Measurements from ENCODE around the gene FLT3.

FLT3 gene

DNA sequence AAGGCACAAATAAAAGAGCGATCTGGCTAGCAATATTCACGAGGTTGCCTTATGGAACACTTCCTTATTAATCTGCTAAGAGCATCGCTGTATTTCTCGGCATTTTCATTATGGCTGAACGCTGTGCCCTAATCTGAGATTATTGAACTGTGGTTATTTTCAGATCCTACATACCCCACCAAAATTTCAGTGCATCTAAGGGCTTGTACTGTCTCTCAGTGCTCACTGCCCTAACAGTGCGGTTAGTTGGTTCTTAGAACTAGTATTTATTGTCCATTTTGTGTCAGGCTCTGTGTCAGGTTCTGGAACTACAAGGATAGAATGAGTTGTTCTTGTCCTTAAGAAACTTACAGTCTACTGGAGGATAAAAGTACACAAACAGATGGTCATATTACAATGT, 51.6 kb downstream of the FLT3 start:
- DNase-seq (ENCODE audit: low read depth in 1 of 2, low spot score in 1 of 2), result no peak
- H3K27ac ChIP-seq (replicated peaks), result no peak overlapping the region
- TF ChIP-seq GABPA (IDR thresholded peaks at IDR 0.05; ENCODE audit: low read depth) (no peak), POLR2AphosphoS5 (IDR thresholded peaks at IDR 0.05; ENCODE audit: low read depth) (no peak), SPI1 (IDR thresholded peaks at IDR 0.05; ENCODE audit: borderline replicate concordance, low read depth) (no peak)
- TF ChIP-seq, protein P1, sequence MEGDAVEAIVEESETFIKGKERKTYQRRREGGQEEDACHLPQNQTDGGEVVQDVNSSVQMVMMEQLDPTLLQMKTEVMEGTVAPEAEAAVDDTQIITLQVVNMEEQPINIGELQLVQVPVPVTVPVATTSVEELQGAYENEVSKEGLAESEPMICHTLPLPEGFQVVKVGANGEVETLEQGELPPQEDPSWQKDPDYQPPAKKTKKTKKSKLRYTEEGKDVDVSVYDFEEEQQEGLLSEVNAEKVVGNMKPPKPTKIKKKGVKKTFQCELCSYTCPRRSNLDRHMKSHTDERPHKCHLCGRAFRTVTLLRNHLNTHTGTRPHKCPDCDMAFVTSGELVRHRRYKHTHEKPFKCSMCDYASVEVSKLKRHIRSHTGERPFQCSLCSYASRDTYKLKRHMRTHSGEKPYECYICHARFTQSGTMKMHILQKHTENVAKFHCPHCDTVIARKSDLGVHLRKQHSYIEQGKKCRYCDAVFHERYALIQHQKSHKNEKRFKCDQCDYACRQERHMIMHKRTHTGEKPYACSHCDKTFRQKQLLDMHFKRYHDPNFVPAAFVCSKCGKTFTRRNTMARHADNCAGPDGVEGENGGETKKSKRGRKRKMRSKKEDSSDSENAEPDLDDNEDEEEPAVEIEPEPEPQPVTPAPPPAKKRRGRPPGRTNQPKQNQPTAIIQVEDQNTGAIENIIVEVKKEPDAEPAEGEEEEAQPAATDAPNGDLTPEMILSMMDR (IDR thresholded peaks at IDR 0.05; ENCODE audit: insufficient read depth, low read length), result no peak
- TF ChIP-seq, protein P2, sequence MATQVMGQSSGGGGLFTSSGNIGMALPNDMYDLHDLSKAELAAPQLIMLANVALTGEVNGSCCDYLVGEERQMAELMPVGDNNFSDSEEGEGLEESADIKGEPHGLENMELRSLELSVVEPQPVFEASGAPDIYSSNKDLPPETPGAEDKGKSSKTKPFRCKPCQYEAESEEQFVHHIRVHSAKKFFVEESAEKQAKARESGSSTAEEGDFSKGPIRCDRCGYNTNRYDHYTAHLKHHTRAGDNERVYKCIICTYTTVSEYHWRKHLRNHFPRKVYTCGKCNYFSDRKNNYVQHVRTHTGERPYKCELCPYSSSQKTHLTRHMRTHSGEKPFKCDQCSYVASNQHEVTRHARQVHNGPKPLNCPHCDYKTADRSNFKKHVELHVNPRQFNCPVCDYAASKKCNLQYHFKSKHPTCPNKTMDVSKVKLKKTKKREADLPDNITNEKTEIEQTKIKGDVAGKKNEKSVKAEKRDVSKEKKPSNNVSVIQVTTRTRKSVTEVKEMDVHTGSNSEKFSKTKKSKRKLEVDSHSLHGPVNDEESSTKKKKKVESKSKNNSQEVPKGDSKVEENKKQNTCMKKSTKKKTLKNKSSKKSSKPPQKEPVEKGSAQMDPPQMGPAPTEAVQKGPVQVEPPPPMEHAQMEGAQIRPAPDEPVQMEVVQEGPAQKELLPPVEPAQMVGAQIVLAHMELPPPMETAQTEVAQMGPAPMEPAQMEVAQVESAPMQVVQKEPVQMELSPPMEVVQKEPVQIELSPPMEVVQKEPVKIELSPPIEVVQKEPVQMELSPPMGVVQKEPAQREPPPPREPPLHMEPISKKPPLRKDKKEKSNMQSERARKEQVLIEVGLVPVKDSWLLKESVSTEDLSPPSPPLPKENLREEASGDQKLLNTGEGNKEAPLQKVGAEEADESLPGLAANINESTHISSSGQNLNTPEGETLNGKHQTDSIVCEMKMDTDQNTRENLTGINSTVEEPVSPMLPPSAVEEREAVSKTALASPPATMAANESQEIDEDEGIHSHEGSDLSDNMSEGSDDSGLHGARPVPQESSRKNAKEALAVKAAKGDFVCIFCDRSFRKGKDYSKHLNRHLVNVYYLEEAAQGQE (IDR thresholded peaks at IDR 0.05; ENCODE audit: insufficient replicate concordance, low read depth), result no peak
- no peaks in the 10 kb centered on the region for H3K27me3 ChIP-seq (ENCODE audit: insufficient read depth, poor library complexity, severe bottlenecking)
- H3K4me3 ChIP-seq (replicated peaks; ENCODE audit: insufficient read depth, low read length), result no peak overlapping the region

DNA sequence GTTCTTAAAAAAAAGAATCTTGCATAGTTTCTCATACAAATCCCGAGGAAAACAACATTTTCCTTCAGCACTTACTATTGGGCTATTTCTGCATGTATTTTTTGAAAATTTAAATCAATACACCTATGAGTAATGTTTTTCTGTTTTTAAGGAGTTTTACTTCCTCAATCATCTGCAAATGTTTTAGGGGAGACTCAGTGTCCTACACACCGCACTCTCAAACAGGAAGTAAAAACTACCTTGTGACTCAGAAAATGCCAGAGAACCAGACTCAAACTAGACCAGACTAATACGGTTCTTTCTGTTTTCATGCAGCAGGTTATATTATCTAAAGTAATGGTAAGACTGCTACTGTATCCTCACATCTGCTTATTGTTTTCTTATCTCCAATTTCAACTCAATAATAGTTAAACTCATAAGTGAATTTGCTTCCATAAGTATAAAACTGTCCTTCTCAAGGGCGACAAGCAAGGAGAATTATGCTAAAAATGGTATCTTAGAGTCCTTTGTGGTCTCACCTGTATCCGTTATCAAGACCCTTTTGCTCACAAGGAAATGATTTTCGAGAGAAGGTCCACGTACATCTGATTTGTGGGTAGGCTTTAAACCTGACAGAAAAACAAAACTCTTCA, 52.5 kb downstream of the FLT3 start:
- peak; percentile 67 to 78 for DNase-seq (ENCODE audit: low read depth in 1 of 2, low spot score in 1 of 2)
- peak overlapping the region; percentile 68 for H3K27ac ChIP-seq (replicated peaks)
- H3K4me3 ChIP-seq (replicated peaks; ENCODE audit: insufficient read depth, low read length), result no peak overlapping the region
- no peak for TF ChIP-seq SPI1 (IDR thresholded peaks at IDR 0.05; ENCODE audit: borderline replicate concordance, low read depth)
- no peak for TF ChIP-seq POLR2AphosphoS5 (IDR thresholded peaks at IDR 0.05; ENCODE audit: low read depth)
- TF ChIP-seq, protein P2 (IDR thresholded peaks at IDR 0.05; ENCODE audit: insufficient replicate concordance, low read depth), result no peak
- no peak for TF ChIP-seq GABPA (IDR thresholded peaks at IDR 0.05; ENCODE audit: low read depth)
- TF ChIP-seq, protein P1 (IDR thresholded peaks at IDR 0.05; ENCODE audit: insufficient read depth, low read length), result no peak
- no peaks in the 10 kb centered on the region for H3K27me3 ChIP-seq (ENCODE audit: insufficient read depth, poor library complexity, severe bottlenecking)

DNA sequence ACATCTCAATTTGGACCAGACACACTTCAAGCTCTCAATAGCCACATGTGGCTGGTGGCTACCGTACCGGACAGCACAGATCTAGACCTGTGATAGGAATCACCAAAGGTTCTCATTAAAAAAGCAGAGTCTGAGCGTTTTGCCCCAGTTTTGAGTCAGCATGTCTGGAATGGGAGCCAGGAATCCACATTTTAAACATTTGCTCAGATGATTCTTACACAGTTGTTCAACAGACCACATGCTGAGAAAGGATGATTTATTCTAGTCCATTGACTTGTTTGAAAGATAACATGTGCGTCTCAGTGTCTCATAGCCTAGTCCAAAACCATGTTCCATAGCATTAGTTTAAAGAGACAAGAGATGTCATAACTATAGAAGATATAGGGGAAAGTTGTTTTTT, 53.4 kb downstream of the FLT3 start:
- Histone ChIP-seq H3K27me3 (ENCODE audit: insufficient read depth, poor library complexity, severe bottlenecking) (no peaks in the 10 kb centered on the region), H3K4me3 (replicated peaks; ENCODE audit: insufficient read depth, low read length) (no peak overlapping the region), H3K27ac (replicated peaks) (peak overlapping the region; percentile 68)
- TF ChIP-seq GABPA (IDR thresholded peaks at IDR 0.05; ENCODE audit: low read depth) (no peak), POLR2AphosphoS5 (IDR thresholded peaks at IDR 0.05; ENCODE audit: low read depth) (no peak), SPI1 (IDR thresholded peaks at IDR 0.05; ENCODE audit: borderline replicate concordance, low read depth) (no peak)
- TF ChIP-seq, protein P1 (IDR thresholded peaks at IDR 0.05; ENCODE audit: insufficient read depth, low read length), result no peak
- TF ChIP-seq, protein P2 (IDR thresholded peaks at IDR 0.05; ENCODE audit: insufficient replicate concordance, low read depth), result no peak
- no peak for DNase-seq (ENCODE audit: low read depth in 1 of 2, low spot score in 1 of 2)

Measured in HL-60 (cell line).